ENCODE data around the gene HSD3B2.

Gene HSD3B2

DNA sequence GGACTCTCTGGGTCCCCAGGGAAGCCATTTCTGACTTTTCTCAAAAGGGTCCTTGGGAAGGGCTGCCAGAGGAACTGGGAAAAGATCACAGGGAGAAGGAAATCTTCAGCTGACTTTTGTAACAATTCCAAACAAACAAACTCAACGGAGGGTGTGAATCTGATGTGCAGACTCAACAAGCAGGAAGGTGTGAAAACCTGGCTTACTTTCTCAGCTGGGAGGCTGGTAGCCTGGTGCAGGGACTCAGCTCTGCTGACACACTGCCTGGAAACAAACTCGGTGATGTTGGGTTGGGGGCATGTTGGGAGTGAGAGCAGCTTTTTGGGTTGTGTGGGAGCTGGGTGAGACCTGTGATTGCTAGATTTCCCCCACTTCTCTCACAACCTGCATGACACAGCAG lies 10.2 kb upstream of the HSD3B2 start:
- DNase-seq: no peak

- DNase-seq: no peak
These were observed 5.2 kb upstream of the HSD3B2 start for GRCh38 chr1:119409731-119410130.

DNA sequence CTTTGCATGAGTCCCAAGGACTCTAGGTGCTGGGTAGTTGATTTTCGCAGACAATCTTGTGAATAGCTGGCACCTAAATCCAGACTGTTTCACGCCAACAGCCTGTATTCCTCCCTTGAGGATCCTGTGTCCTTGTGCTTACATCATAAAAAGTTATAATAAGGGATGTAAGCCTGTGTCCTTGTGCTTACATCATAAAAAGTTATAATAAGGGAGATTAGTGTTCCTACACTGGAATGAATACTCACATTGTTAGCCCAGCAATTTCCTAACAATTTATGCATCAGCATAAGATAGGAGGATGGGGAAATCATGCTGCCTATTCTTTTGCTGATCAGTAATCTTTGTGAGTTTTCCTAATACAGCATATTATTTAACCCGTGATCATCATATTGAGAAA lies 4.0 kb upstream of the HSD3B2 start:
- DNase-seq: no peak

DNA sequence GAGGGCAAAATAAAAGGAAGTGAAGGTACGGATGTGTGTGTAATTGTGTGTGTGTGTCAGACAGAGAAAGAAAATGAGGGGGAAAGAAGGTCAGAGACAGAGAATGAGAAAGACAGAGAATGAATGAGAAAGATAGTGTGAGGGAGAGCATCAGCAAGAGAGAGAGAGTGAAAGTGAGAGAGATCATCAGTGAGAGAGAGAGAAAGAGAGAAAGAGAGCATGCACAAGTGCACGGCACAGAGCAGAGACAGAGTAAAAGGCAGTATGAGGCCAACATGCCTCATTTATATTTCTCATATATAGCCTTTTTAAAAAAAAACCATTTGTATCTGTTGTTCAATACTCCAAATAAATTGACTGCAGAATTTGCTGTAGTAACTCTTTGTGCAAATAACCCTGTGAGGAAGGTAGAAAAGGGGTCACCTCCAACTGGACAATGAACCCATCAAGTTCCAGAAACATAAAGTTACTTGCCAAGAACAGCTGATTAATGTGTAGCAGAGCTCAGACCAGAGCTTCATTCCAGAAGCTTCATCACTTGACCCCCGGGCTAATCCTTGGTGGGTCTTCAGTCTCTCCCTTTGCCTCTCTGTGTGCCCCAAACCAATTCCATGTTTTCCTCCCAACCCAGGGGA lies 1.2 kb downstream of the HSD3B2 start:
- no peak for DNase-seq

DNA sequence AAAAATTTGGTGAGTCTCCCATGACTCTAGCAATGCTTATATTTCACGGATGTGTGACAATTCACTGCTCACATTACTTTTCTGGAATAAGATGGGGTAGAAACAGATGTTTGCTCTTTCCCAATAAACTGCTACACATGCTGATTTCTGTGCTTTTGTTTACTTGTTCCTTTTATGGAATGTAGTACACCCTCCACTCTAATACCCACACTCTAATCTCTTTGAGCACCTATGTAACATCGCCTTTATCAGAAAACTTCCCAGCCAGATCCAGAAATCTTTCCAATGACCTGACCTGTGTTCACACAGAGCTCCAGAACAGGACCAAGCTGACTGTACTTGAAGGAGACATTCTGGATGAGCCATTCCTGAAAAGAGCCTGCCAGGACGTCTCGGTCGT lies 4.2 kb downstream of the HSD3B2 start:
- DNase-seq: no peak

DNA sequence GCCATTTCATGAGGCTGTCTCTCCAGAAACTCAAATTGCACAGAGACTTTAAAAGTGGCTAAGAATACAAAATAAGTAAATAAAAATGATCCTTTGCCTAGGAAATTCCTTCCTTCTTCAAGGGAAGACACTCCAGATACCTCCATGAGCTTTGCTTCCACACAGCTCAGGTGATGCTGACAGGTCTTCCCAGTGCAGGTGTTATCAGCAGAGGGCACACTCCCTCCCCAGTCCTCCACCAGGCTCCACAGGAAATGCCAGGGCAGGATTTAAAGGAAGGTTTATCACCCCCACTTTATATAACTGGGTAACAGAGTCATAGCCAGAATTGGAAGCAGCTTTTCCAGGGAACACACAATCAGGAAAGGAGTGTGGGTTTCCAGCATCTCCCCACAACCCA lies 5.7 kb downstream of the HSD3B2 start:
- DNase-seq: no peak

- no peak for DNase-seq
These were observed 7.7 kb downstream of the HSD3B2 start for GRCh38 chr1:119422631-119423030.

- no peak for DNase-seq
These were observed 14.0 kb downstream of the HSD3B2 start for GRCh38 chr1:119428991-119429390.

DNA sequence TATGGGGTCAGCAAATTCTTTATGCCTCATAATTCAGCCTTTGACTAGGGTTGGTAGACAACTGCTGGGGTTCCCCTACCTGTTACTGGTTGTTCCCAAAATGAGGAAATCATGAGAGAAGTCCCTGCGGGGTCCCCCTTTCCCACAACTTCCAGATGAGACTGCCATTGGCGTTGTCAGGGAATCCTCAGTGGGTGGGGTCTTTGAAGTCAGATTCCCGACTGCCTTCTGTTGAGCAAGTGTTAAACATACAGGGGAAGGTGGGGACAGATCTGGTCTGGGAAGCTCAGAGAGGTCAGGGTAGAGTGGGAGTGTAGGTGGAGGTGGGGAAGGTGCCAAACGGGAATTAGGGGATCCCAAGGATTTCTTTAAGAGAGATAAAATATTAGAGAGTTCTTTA lies 14.7 kb downstream of the HSD3B2 start:
- DNase-seq: no peak

GRCh38 chr1:119430486-119430885 lies 15.5 kb downstream of the HSD3B2 start:
- no peak for DNase-seq

GRCh38 chr1:119431836-119432235 lies 16.9 kb downstream of the HSD3B2 start:
- no peak for DNase-seq

- DNase-seq: no peak
These were observed 20.1 kb downstream of the HSD3B2 start for GRCh38 chr1:119435052-119435451.

DNA sequence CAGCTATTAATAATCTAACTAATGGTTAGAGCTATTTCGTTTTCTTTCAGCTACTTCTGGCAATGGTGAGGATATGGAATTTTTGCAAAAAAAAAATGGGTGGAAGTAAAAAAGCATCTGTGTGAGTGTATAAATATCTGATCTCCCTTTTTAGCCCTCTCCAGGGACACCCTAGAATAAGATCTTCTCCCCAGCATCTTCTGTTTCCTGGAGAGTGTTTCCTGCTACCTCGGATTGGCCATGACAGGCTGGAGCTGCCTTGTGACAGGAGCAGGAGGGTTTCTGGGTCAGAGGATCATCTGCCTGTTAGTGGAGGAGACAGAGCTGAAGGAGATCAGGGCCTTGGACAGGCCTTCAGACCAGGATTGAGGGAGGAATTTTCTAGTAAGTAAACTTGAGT lies 23.8 kb downstream of the HSD3B2 start:
- DNase-seq: no peak

GRCh38 chr1:119440721-119441307 lies 25.9 kb downstream of the HSD3B2 start:
- no peak for DNase-seq

GRCh38 chr1:119442756-119443155 lies 27.8 kb downstream of the HSD3B2 start:
- DNase-seq: no peak

- no peak for DNase-seq
These were observed 31.4 kb downstream of the HSD3B2 start for GRCh38 chr1:119446321-119446720.

GRCh38 chr1:119447344-119448126 lies 32.6 kb downstream of the HSD3B2 start:
- DNase-seq: no peak

- no peak for DNase-seq
These were observed 33.2 kb downstream of the HSD3B2 start for GRCh38 chr1:119448127-119448511.

DNA sequence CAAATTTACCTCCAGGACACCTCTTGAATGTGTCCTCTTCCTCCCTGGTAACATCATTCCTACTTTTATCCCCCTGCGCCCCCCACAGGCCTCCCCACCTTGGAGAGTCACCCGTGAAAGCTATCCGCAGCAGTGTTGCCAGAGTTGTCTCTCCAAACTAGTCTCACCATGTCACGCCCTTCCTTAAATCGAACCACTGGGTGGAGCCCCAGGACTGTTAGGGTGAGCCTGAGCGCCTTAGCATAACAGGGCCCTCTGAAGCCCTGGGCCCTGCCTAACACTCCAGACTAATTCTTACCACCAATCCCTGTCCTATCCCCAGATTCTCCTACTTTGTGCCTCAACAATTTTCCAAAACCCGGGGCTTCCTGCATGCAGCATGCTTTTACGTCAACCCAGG lies 35.0 kb downstream of the HSD3B2 start:
- no peak for DNase-seq

- DNase-seq: no peak
These were observed 36.2 kb downstream of the HSD3B2 start for GRCh38 chr1:119451158-119451557.

- no peak for DNase-seq
These were observed 37.1 kb downstream of the HSD3B2 start for GRCh38 chr1:119452091-119452490.

DNA sequence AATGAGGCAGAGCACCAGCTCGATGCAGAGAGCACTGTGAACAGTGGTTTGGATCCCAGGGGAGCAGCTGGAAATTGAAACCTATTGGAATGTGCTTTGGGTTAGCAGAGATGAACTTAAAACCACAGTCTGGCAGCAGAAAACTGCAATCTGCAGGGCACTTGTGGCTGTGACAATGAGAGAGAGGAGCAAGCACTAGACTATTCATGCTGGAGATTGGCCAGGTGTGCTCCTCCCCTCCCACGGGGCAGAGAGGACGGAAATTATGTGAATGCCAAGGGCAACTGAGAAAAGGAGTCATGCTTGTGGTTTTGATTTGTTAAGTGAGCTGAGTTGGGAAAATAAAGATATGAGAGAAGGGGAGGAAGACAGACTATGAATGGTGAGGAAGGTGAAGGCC lies 38.1 kb downstream of the HSD3B2 start:
- no peak for DNase-seq

DNA sequence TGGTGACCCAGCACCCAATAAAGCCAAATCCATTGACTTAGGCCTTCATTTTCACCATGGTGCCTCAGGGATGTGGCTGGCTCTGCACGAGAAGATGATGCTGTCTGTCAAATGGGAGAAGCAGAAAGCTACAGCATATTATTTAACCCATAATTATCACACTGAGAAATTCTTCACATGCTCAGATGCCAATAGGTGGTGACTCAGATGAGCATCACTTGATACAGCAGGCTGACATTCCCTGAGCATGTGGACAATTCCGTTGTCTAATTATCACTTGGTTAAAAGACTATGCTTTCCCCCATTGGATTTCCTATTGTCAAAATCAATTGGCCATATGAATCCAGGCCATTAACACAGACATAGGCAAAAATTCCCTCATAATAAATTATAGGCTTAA lies 48.0 kb downstream of the HSD3B2 start:
- no peak for DNase-seq

DNA sequence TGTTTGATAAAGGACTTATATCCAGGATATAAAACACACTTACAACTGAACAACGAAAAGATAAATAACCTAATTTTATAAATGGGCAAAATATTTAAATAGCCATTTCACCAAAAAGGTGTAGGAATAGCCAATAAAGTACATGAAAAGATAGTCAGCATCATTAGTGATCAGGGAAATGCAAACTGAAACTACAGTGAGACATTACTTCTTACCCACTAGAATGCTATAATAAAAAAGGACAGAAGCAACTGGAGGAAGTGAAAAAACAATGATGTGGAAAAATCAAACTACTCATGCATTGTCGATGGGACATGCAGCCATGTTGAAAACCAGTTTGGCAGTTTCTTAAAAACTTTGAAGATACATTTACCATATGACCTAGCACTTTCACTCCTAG lies 48.6 kb downstream of the HSD3B2 start:
- DNase-seq: no peak

GRCh38 chr1:119466445-119466844 lies 51.5 kb downstream of the HSD3B2 start:
- DNase-seq: no peak
